Caco-2 (cell line): ENCODE data around the gene TTC9B. TPM values are rescaled to one million over a fixed set of nuclear protein-coding genes. Genes with fewer than 3 reads are reported as not detected.

Experiments
- BruUV-seq: library from RNA; stranded (reverse); fragments of 400-500 nt; replicated peaks from 2 replicates; lab custom pipeline; 2021; lab: Mats Ljungman, UMichigan
- CTCF ChIA-PET: fragments of 300-600 bp; sonication (Branson Sonifier 250); formaldehyde crosslinking; loops from one replicate; lab custom pipeline; 2022; ENCODE audit warnings: antibody characterized with exemption; lab: Charles Lee
- POLR2A ChIA-PET: fragments of 300-600 bp; sonication (Branson Sonifier 250); formaldehyde crosslinking; loops from one replicate; lab custom pipeline; 2022; ENCODE audit warnings: antibody characterized with exemption; lab: Charles Lee
- DNase-seq, 2 experiments: peaks; one replicate each; pipeline versions ENCODE4 v3.0.0 to v3.0.0-alpha.2; 2020 to 2022
- H3K27me3 ChIP-seq: replicated peaks from 2 replicates; pipeline ENCODE4 v1.6.0; 2011; ENCODE audit warnings: low read length; ENCODE audit not compliant: control insufficient read depth, insufficient read depth
- H3K36me3 ChIP-seq: 2 replicates; pipeline ENCODE4 v1.5.1; 2011; ENCODE audit warnings: low read length; ENCODE audit not compliant: control insufficient read depth, insufficient read depth
- H3K4me1 ChIP-seq: fragments of 250-450 bp; sonication (Bioruptor Pico); 2 replicates; pipeline ENCODE4 v1.5.1; 2020; ENCODE audit warnings: mild to moderate bottlenecking
- H3K4me3 ChIP-seq: 2 replicates; pipeline ENCODE4 v1.5.1; 2011; ENCODE audit warnings: low read depth, mild to moderate bottlenecking, control low read depth, low read length
- H3K9me3 ChIP-seq: fragments of 250-450 bp; sonication (Bioruptor Pico); 2 replicates; pipeline ENCODE4 v1.5.1; 2020; ENCODE audit warnings: mild to moderate bottlenecking, moderate library complexity
- H3K27ac Mint-ChIP-seq: one replicate; pipeline ENCODE4 v1.8.0; 2022; ENCODE audit warnings: mixed read lengths; ENCODE audit not compliant: unreplicated experiment
- H3K27me3 Mint-ChIP-seq: one replicate; pipeline ENCODE4 v1.8.0; 2022; ENCODE audit warnings: mixed read lengths; ENCODE audit not compliant: insufficient read depth, unreplicated experiment
- H3K36me3 Mint-ChIP-seq: one replicate; pipeline ENCODE4 v1.8.0; 2022; ENCODE audit warnings: mild to moderate bottlenecking, mixed read lengths; ENCODE audit not compliant: insufficient read depth, unreplicated experiment
- H3K4me1 Mint-ChIP-seq: one replicate; pipeline ENCODE4 v1.8.0; 2022; ENCODE audit warnings: low read depth, mixed read lengths; ENCODE audit not compliant: unreplicated experiment
- H3K4me3 Mint-ChIP-seq: one replicate; pipeline ENCODE4 v1.8.0; 2022; ENCODE audit warnings: mild to moderate bottlenecking, moderate library complexity, mixed read lengths; ENCODE audit not compliant: unreplicated experiment
- H3K9me3 Mint-ChIP-seq: one replicate; pipeline ENCODE4 v1.8.0; 2022; ENCODE audit warnings: mixed read lengths; ENCODE audit not compliant: unreplicated experiment
- CTCF ChIP-seq, 2 experiments: fragments of 200-600 bp in 1 of 2; IDR thresholded peaks; 1 replicate in 1 of 2; 2 replicates in 1 of 2; pipeline versions ENCODE4 v1.5.1 to v1.8.0; 2011 to 2022; ENCODE audit warnings: antibody characterized with exemption in 1 of 2, control low read depth in 1 of 2, inconsistent platforms in 1 of 2, low read depth in 1 of 2, low read length in 1 of 2, mild to moderate bottlenecking in 1 of 2, moderate library complexity in 1 of 2; ENCODE audit not compliant: insufficient read depth in 1 of 2, severe bottlenecking in 1 of 2, unreplicated experiment in 1 of 2
- intact Hi-C: fragments of 100-400 bp; cut with micrococcal nuclease; formaldehyde crosslinking; loops from one replicate; pipeline ENCODE4 v1.10.0; 2022; ENCODE audit not compliant: unreplicated experiment
- total RNA-seq: library from RNA; stranded (reverse); gene quantifications from 2 replicates; pipeline ENCODE4 v1.2.3, GENCODE V29; 2022

Gene TTC9B
- total RNA-seq, 1 experiment from 2014 or later, result not detected

GRCh38 chr19:40239415-40240226 lies 21.4 kb upstream of the TTC9B start:
- CTCF ChIA-PET, result no interaction called here

GRCh38 chr19:40238775-40239174 lies 20.6 kb upstream of the TTC9B start:
- no peak for TF ChIP-seq CTCF (IDR thresholded peaks at IDR 0.05; ENCODE audit: insufficient read depth in 1 of 2, low read depth in 1 of 2, low read length in 1 of 2, severe bottlenecking in 1 of 2, unreplicated experiment in 1 of 2)
- peaks cover 7% of the 10 kb centered on the region for H3K36me3 ChIP-seq
- no peaks in the 10 kb centered on the region for H3K9me3 ChIP-seq
- no peak overlapping the region for H3K4me3 Mint-ChIP-seq
- no TSS peak for BruUV-seq
- ChIA-PET CTCF (no interaction called here), POLR2A (no interaction called here)
- no peaks in the 10 kb centered on the region for H3K27me3 Mint-ChIP-seq
- H3K4me1 Mint-ChIP-seq, result no peaks in the 10 kb centered on the region
- H3K4me1 ChIP-seq, result no peaks in the 10 kb centered on the region
- intact Hi-C loops, result no loop called here
- no peaks in the 10 kb centered on the region for H3K9me3 Mint-ChIP-seq
- DNase-seq, result no peak
- no peak overlapping the region for H3K4me3 ChIP-seq
- no peaks in the 10 kb centered on the region for H3K27me3 ChIP-seq
- H3K27ac Mint-ChIP-seq, result no peak overlapping the region
- H3K36me3 Mint-ChIP-seq, result peaks cover 24% of the 10 kb centered on the region

More at GRCh38 chr19:40239415-40240226, 21.4 kb upstream of the TTC9B start:
- Histone ChIP-seq H3K4me3 (no peak overlapping the region), H3K27me3 (no peaks in the 10 kb centered on the region), H3K36me3 (peaks cover 4% of the 10 kb centered on the region), H3K4me1 (no peaks in the 10 kb centered on the region), H3K9me3 (no peaks in the 10 kb centered on the region)
- Mint-ChIP-seq H3K4me1 (no peaks in the 10 kb centered on the region), H3K4me3 (no peak overlapping the region), H3K27ac (no peak overlapping the region), H3K9me3 (no peaks in the 10 kb centered on the region), H3K27me3 (no peaks in the 10 kb centered on the region), H3K36me3 (peaks cover 21% of the 10 kb centered on the region)
- TF ChIP-seq CTCF (IDR thresholded peaks at IDR 0.05; ENCODE audit: insufficient read depth in 1 of 2, low read depth in 1 of 2, low read length in 1 of 2, severe bottlenecking in 1 of 2, unreplicated experiment in 1 of 2), result no peak
- no TSS peak for BruUV-seq
- no peak for DNase-seq
- POLR2A ChIA-PET, result no interaction called here
- intact Hi-C loops, result no loop called here

GRCh38 chr19:40237791-40238190 lies 19.6 kb upstream of the TTC9B start:
- Mint-ChIP-seq H3K27ac (no peak overlapping the region), H3K36me3 (peaks cover 24% of the 10 kb centered on the region)
- no peak for TF ChIP-seq CTCF (IDR thresholded peaks at IDR 0.05; ENCODE audit: insufficient read depth in 1 of 2, low read depth in 1 of 2, low read length in 1 of 2, severe bottlenecking in 1 of 2, unreplicated experiment in 1 of 2)

More at GRCh38 chr19:40237791-40238190, 19.6 kb upstream of the TTC9B start:
- H3K36me3 ChIP-seq, result peaks cover 7% of the 10 kb centered on the region
- no TSS peak for BruUV-seq
- intact Hi-C loops, result no loop called here
- H3K4me3 ChIP-seq, result no peak overlapping the region
- Mint-ChIP-seq H3K4me3 (no peak overlapping the region), H3K9me3 (no peaks in the 10 kb centered on the region), H3K4me1 (no peaks in the 10 kb centered on the region), H3K27me3 (no peaks in the 10 kb centered on the region)
- H3K4me1 ChIP-seq, result no peaks in the 10 kb centered on the region
- no peaks in the 10 kb centered on the region for H3K9me3 ChIP-seq
- ChIA-PET POLR2A (no interaction called here), CTCF (interaction anchor here (0.6 kb wide), 1 partner anchor 411 kb away, joined by 4 read pairs; no protein-coding TSS in a partner anchor)
- DNase-seq, result no peak
- no peaks in the 10 kb centered on the region for H3K27me3 ChIP-seq
